ENCODE results near the gene FILIP1L.

Gene FILIP1L

GRCh38 chr3:100042166-100042981 lies 71.9 kb downstream of the FILIP1L start:
- DNase-seq (ENCODE audit: low read depth), result no peak

GRCh38 chr3:100041328-100041749 lies 73.0 kb downstream of the FILIP1L start:
- DNase-seq (ENCODE audit: low read depth), result no peak

GRCh38 chr3:100040451-100041225 lies 73.7 kb downstream of the FILIP1L start:
- no peak for DNase-seq (ENCODE audit: low read depth)

- no peak for DNase-seq (ENCODE audit: low read depth)
These were observed 75.2 kb downstream of the FILIP1L start for GRCh38 chr3:100039075-100039474.

- no peak for DNase-seq (ENCODE audit: low read depth)
These were observed 80.3 kb downstream of the FILIP1L start for GRCh38 chr3:100033903-100034471.

- no peak for DNase-seq (ENCODE audit: low read depth)
These were observed 81.1 kb downstream of the FILIP1L start for GRCh38 chr3:100033184-100033583.

GRCh38 chr3:100032243-100032642 lies 82.1 kb downstream of the FILIP1L start:
- DNase-seq (ENCODE audit: low read depth), result no peak

- no peak for DNase-seq (ENCODE audit: low read depth)
These were observed 83.3 kb downstream of the FILIP1L start for GRCh38 chr3:100030914-100031425.

- no peak for DNase-seq (ENCODE audit: low read depth)
These were observed 84.0 kb downstream of the FILIP1L start for GRCh38 chr3:100030346-100030745.

GRCh38 chr3:100029689-100030088 lies 84.6 kb downstream of the FILIP1L start:
- DNase-seq (ENCODE audit: low read depth), result no peak

- DNase-seq (ENCODE audit: low read depth), result no peak
These were observed 85.2 kb downstream of the FILIP1L start for GRCh38 chr3:100029052-100029451.

- no peak for DNase-seq (ENCODE audit: low read depth)
These were observed 87.0 kb downstream of the FILIP1L start for GRCh38 chr3:100027321-100027720.

GRCh38 chr3:100024520-100025303 lies 89.6 kb downstream of the FILIP1L start:
- DNase-seq (ENCODE audit: low read depth), result no peak

- DNase-seq (ENCODE audit: low read depth), result no peak
These were observed 90.7 kb downstream of the FILIP1L start for GRCh38 chr3:100023595-100023994.

GRCh38 chr3:100023150-100023549 lies 91.2 kb downstream of the FILIP1L start:
- no peak for DNase-seq (ENCODE audit: low read depth)

GRCh38 chr3:100022506-100022905 lies 91.8 kb downstream of the FILIP1L start:
- DNase-seq (ENCODE audit: low read depth), result no peak

GRCh38 chr3:100020876-100021644 lies 93.2 kb downstream of the FILIP1L start:
- DNase-seq (ENCODE audit: low read depth), result no peak

- no peak for DNase-seq (ENCODE audit: low read depth)
These were observed 94.6 kb downstream of the FILIP1L start for GRCh38 chr3:100019719-100020118.

- no peak for DNase-seq (ENCODE audit: low read depth)
These were observed 95.5 kb downstream of the FILIP1L start for GRCh38 chr3:100018806-100019205.

- DNase-seq (ENCODE audit: low read depth), result no peak
These were observed 104.2 kb downstream of the FILIP1L start for GRCh38 chr3:100010087-100010417.
